Lower leg skin (tissue), 3 donors: Measurements from ENCODE around the gene DLGAP1.

ENCODE experiments used
- CTCF ChIP-seq, 3 donors: fragments of 450-650 bp; IDR thresholded peaks; one replicate each; pipeline ENCODE4 v1.5.1; 2016; ENCODE audit warnings: antibody characterized with exemption in 3 of 3, mild to moderate bottlenecking in 3 of 3, moderate library complexity in 2 of 3
- POLR2A ChIP-seq, 2 donors: fragments of 450-650 bp; IDR thresholded peaks; one replicate each; pipeline ENCODE4 v1.6.1; 2016 to 2017; ENCODE audit warnings: antibody characterized with exemption in 2 of 2, mild to moderate bottlenecking in 1 of 2, moderate library complexity in 1 of 2

GRCh38 chr18:3456686-3457069 is 998.4 kb downstream of the DLGAP1 start:
- TF ChIP-seq POLR2A (IDR thresholded peaks at IDR 0.05) (no peak), CTCF (IDR thresholded peaks at IDR 0.05) (no peak)
